Measurements from ENCODE around the gene TIRAP. TPM values are rescaled to one million over a fixed set of nuclear protein-coding genes. Genes with fewer than 3 reads are reported as not detected.
A peak's percentile ranks its signal among the peaks of the same experiment; 100 is the strongest.

The TIRAP gene
- total and polyA plus RNA-seq, 9 of the 15 experiments (the other 6 are each of a cell fraction or from before 2014, with no cell fraction given) = 0.60 to 8.7 (median 3.7) TPM

GRCh38 chr11:126268708-126269579, 13.9 kb upstream of the TIRAP start, which contains the start of the genes FOXRED1 and SRPRA (continued):
- TF ChIP-seq ZNF609 (CRISPR knock-in tag; IDR thresholded peaks at IDR 0.05; ENCODE audit: borderline replicate concordance) (no peak), NR2F6 (CRISPR knock-in tag; IDR thresholded peaks at IDR 0.05) (no peak), E2F8 (IDR thresholded peaks at IDR 0.05; ENCODE audit: low read depth, partially characterized antibody) (peak; percentile 94), FIP1L1 (IDR thresholded peaks at IDR 0.05; ENCODE audit: low read depth, low read length, poor library complexity, severe bottlenecking) (peak; percentile 74), BCLAF1 (IDR thresholded peaks at IDR 0.05; ENCODE audit: borderline replicate concordance in 1 of 2, control insufficient read depth in 1 of 2, low read depth in 2 of 2, low read length in 1 of 2) (no peak), NFRKB (IDR thresholded peaks at IDR 0.05; ENCODE audit: low read depth) (no peak), HOMEZ (CRISPR knock-in tag; IDR thresholded peaks at IDR 0.05) (no peak), TSC22D4 (tag; IDR thresholded peaks at IDR 0.05) (no peak), ASH1L (IDR thresholded peaks at IDR 0.05; ENCODE audit: borderline replicate concordance, low read depth, partially characterized antibody) (peak; percentile 71), NR2C2 (CRISPR knock-in tag; IDR thresholded peaks at IDR 0.05) (peak; percentile 91), NR2C2 (tag; IDR thresholded peaks at IDR 0.05) (peak; percentile 97), GABPB2 (CRISPR knock-in tag; conservative IDR thresholded peaks at IDR 0.05) (no peak), PHTF2 (CRISPR knock-in tag; IDR thresholded peaks at IDR 0.05) (no peak), ELF2 (CRISPR knock-in tag; IDR thresholded peaks at IDR 0.05) (peak; percentile 88)

All from K562 (cell line).